K562 (cell line): ENCODE results near the gene METTL6. TPM values are rescaled to one million over a fixed set of nuclear protein-coding genes. Genes with fewer than 3 reads are reported as not detected.

Experiments used
- ARID4B ChIP-seq: sonication (generic); formaldehyde crosslinking; IDR thresholded peaks from 2 replicates; pipeline ENCODE4 v1.8.0; 2022; ENCODE audit warnings: mild to moderate bottlenecking, missing genetic modification reagents
- ATF1 ChIP-seq, 2 experiments: fragments of 450-650 bp in 1 of 2; IDR thresholded peaks; 2 replicates each; pipeline ENCODE4 v1.6.1; 2016; ENCODE audit warnings: missing compliant biosample characterization in 1 of 2, missing genetic modification characterization in 1 of 2
- ETV6 ChIP-seq, 3 experiments: fragments of 150-350 bp in 1 of 3; sonication (generic) in 1 of 3; formaldehyde crosslinking in 1 of 3; IDR thresholded peaks; 2 replicates each; pipeline versions ENCODE4 v1.6.1 to v1.8.0; 2014 to 2022; ENCODE audit warnings: borderline replicate concordance in 2 of 3, low read depth in 2 of 3, antibody characterized with exemption in 1 of 3, low read length in 1 of 3, mild to moderate bottlenecking in 1 of 3, missing genetic modification reagents in 1 of 3
- MAZ ChIP-seq, 2 experiments: fragments of 450-650 bp in 1 of 2; sonication (generic) in 1 of 2; formaldehyde crosslinking; IDR thresholded peaks in 1 of 2; conservative IDR thresholded peaks in 1 of 2; 2 replicates each; pipeline versions ENCODE4 v1.4.0 to v1.5.0; 2020; ENCODE audit warnings: mild to moderate bottlenecking in 1 of 2, missing genetic modification reagents in 1 of 2
- MECOM ChIP-seq: fragments of 250-450 bp; sonication (Bioruptor Pico); IDR thresholded peaks from 2 replicates; pipeline ENCODE4 v1.8.0; 2022; ENCODE audit warnings: inconsistent platforms
- PTTG1 ChIP-seq: fragments of 450-650 bp; IDR thresholded peaks from 2 replicates; pipeline ENCODE4 v1.6.1; 2016; ENCODE audit warnings: low read depth, mild to moderate bottlenecking, missing genetic modification characterization, missing compliant biosample characterization
- PYGO2 ChIP-seq: fragments of 450-650 bp; IDR thresholded peaks from 2 replicates; pipeline ENCODE4 v1.6.1; 2016; ENCODE audit warnings: mild to moderate bottlenecking, missing genetic modification characterization, moderate library complexity, missing compliant biosample characterization
- ZFP1 ChIP-seq: fragments of 450-650 bp; formaldehyde crosslinking; IDR thresholded peaks from 2 replicates; pipeline ENCODE4 v1.4.0; 2020; ENCODE audit warnings: mild to moderate bottlenecking, mixed read lengths
- ZKSCAN8 ChIP-seq: fragments of 200-800 bp; sonication (Bioruptor generic); IDR thresholded peaks from 2 replicates; pipeline ENCODE4 v1.6.1; 2016; ENCODE audit warnings: missing genetic modification characterization, missing compliant biosample characterization
- ZNF197 ChIP-seq: fragments of 200-800 bp; sonication (Bioruptor generic); IDR thresholded peaks from 2 replicates; pipeline ENCODE4 v1.6.1; 2016; ENCODE audit warnings: low read depth, missing genetic modification characterization, missing compliant biosample characterization
- ZNF354B ChIP-seq: fragments of 250-450 bp; sonication (Bioruptor Pico); IDR thresholded peaks from 2 replicates; pipeline ENCODE4 v1.4.0; 2020
- ZNF41 ChIP-seq: fragments of 250-450 bp; sonication (Bioruptor Pico); conservative IDR thresholded peaks from 2 replicates; pipeline ENCODE4 v1.4.0; 2020; ENCODE audit warnings: mild to moderate bottlenecking
- ZNF586 ChIP-seq: fragments of 450-650 bp; formaldehyde crosslinking; conservative IDR thresholded peaks from 2 replicates; pipeline ENCODE4 v1.4.0; 2020; ENCODE audit warnings: mild to moderate bottlenecking, moderate library complexity
- ZNF75A ChIP-seq: fragments of 450-650 bp; formaldehyde crosslinking; IDR thresholded peaks from 2 replicates; pipeline ENCODE4 v1.4.0; 2020; ENCODE audit warnings: mild to moderate bottlenecking
- ZNF79 ChIP-seq: fragments of 250-450 bp; sonication (Bioruptor Pico); IDR thresholded peaks from 2 replicates; pipeline ENCODE4 v1.4.0; 2020; ENCODE audit warnings: low read depth, mild to moderate bottlenecking, moderate library complexity
- polyA plus RNA-seq, 8 experiments: library from polyadenylated mRNA; depleted of rRNA in 4 of 8; stranded (reverse) in 5 of 8; unstranded in 3 of 8; fragments of >200 nt; fragmentation: Nextera tagmentation in 2 of 8; fragmentation: Illumina TruSeq in 1 of 8; extraction: Ambion mirVana in 2 of 8; extraction: Trizol in 1 of 8; gene quantifications; 2 replicates each; pipeline versions ENCODE4 v1.2.1 to v1.2.3, GENCODE V29; 2011 to 2014; ENCODE audit warnings: inconsistent platforms in 1 of 8, missing spikeins in 1 of 8
- total RNA-seq, 7 experiments: library from RNA; depleted of rRNA in 6 of 7; stranded (reverse); fragments of >200 nt in 6 of 7; fragmentation: Illumina TruSeq in 2 of 7; extraction: Trizol in 2 of 7; gene quantifications; 2 replicates each; pipeline versions ENCODE4 v1.2.1 to v1.2.3, GENCODE V29; 2011 to 2021; ENCODE audit warnings: low replicate concordance in 1 of 7
- TF ChIP-seq, protein P1 (sequence below): fragments of 450-650 bp; IDR thresholded peaks from 2 replicates; pipeline ENCODE4 v1.6.1; 2017; ENCODE audit warnings: antibody characterized with exemption, mild to moderate bottlenecking
- TF ChIP-seq, protein P2 (sequence below): fragments of 250-450 bp; sonication (Bioruptor Pico); IDR thresholded peaks from 2 replicates; pipeline ENCODE4 v1.8.0; 2021; ENCODE audit warnings: moderate library complexity, mild to moderate bottlenecking, inconsistent platforms

The METTL6 gene
- total and polyA plus RNA-seq, 9 of the 15 experiments (the other 6 are each of a cell fraction or from before 2014, with no cell fraction given), result 18.8 to 61.5 (median 33.9) TPM

GRCh38 chr3:15380980-15381890, 46.1 kb downstream of the METTL6 start (continued):
- TF ChIP-seq, protein P1, sequence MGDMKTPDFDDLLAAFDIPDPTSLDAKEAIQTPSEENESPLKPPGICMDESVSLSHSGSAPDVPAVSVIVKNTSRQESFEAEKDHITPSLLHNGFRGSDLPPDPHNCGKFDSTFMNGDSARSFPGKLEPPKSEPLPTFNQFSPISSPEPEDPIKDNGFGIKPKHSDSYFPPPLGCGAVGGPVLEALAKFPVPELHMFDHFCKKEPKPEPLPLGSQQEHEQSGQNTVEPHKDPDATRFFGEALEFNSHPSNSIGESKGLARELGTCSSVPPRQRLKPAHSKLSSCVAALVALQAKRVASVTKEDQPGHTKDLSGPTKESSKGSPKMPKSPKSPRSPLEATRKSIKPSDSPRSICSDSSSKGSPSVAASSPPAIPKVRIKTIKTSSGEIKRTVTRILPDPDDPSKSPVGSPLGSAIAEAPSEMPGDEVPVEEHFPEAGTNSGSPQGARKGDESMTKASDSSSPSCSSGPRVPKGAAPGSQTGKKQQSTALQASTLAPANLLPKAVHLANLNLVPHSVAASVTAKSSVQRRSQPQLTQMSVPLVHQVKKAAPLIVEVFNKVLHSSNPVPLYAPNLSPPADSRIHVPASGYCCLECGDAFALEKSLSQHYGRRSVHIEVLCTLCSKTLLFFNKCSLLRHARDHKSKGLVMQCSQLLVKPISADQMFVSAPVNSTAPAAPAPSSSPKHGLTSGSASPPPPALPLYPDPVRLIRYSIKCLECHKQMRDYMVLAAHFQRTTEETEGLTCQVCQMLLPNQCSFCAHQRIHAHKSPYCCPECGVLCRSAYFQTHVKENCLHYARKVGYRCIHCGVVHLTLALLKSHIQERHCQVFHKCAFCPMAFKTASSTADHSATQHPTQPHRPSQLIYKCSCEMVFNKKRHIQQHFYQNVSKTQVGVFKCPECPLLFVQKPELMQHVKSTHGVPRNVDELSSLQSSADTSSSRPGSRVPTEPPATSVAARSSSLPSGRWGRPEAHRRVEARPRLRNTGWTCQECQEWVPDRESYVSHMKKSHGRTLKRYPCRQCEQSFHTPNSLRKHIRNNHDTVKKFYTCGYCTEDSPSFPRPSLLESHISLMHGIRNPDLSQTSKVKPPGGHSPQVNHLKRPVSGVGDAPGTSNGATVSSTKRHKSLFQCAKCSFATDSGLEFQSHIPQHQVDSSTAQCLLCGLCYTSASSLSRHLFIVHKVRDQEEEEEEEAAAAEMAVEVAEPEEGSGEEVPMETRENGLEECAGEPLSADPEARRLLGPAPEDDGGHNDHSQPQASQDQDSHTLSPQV, result peak; percentile 97
- TF ChIP-seq, protein P2, sequence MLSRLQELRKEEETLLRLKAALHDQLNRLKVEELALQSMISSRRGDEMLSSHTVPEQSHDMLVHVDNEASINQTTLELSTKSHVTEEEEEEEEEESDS (CRISPR knock-in tag), result 0 out of 2 replicates have a peak, but pooled peaks have one; percentile 43
- TF ChIP-seq ZKSCAN8 (CRISPR knock-in tag), result peak; percentile 58; the same call in 1 of the 2 replicates
- TF ChIP-seq PTTG1 (tag), result peak; percentile 89
- peak; percentile 80; the same call in 1 of the 2 replicates for TF ChIP-seq MECOM (CRISPR knock-in tag)
- TF ChIP-seq ZFP1 (CRISPR knock-in tag), result peak; percentile 73
- 0 out of 2 replicates have a peak, but pooled peaks have one; percentile 24 for TF ChIP-seq ZNF586
- TF ChIP-seq PYGO2 (tag), result peak; percentile 82
- peak; percentile 77; the same call in 1 of the 2 replicates for TF ChIP-seq ZNF75A (CRISPR knock-in tag)
- TF ChIP-seq ETV6 (IDR thresholded peaks at IDR 0.05; ENCODE audit: borderline replicate concordance in 1 of 2, low read depth in 2 of 2, low read length in 1 of 2), result no peak
- no peak for TF ChIP-seq ETV6 (CRISPR knock-in tag; IDR thresholded peaks at IDR 0.05; ENCODE audit: borderline replicate concordance)
- TF ChIP-seq ARID4B (CRISPR knock-in tag), result no peak
- TF ChIP-seq ZNF354B (CRISPR knock-in tag), result peak; percentile 81
- peak; percentile 86 for TF ChIP-seq ZNF197 (CRISPR knock-in tag)
- peak in 1 of 2 experiments; percentile 79; a peak in 2 of 4 replicates for TF ChIP-seq MAZ (CRISPR knock-in tag; conservative IDR thresholded peaks at IDR 0.05 in 1 of 2, IDR thresholded peaks at IDR 0.05 in 1 of 2)
- TF ChIP-seq ZNF41, result peak; percentile 94
- no peak for TF ChIP-seq ATF1 (CRISPR knock-in tag; IDR thresholded peaks at IDR 0.05)
- TF ChIP-seq ATF1 (tag; IDR thresholded peaks at IDR 0.05), result peak; percentile 42; the same call in 1 of the 2 replicates
- peak; percentile 85 for TF ChIP-seq ZNF79
